SK-N-SH treated with all-trans-retinoic acid at 6 μM for 48 hours (cell line): ENCODE data around the gene PER1.

Experiments
- ATAC-seq: fragments of 200-7000 bp; cut with Tn5 transposase; 3 replicates; pipeline ENCODE4 v1.9.1; 2020; ENCODE audit warnings: mild to moderate bottlenecking, moderate library complexity
- BACH2 ChIP-seq: fragments of 250-450 bp; sonication (Bioruptor Pico); IDR thresholded peaks from 2 replicates; pipeline ENCODE4 v1.9.0; 2021; ENCODE audit warnings: mild to moderate bottlenecking, borderline replicate concordance
- CSRNP3 ChIP-seq: fragments of 250-450 bp; sonication (Bioruptor Pico); IDR thresholded peaks from 2 replicates; pipeline ENCODE4 v1.5.1; 2021; ENCODE audit warnings: mild to moderate bottlenecking, moderate library complexity
- ESRRG ChIP-seq: fragments of 250-450 bp; sonication (Bioruptor Pico); IDR thresholded peaks from 2 replicates; pipeline ENCODE4 v1.6.1; 2021; ENCODE audit warnings: mild to moderate bottlenecking
- GLIS3 ChIP-seq: fragments of 250-450 bp; sonication (Bioruptor Pico); IDR thresholded peaks from 2 replicates; pipeline ENCODE4 v1.5.0; 2020; ENCODE audit warnings: mild to moderate bottlenecking, moderate library complexity
- ISL1 ChIP-seq: fragments of 250-450 bp; sonication (Bioruptor Pico); IDR thresholded peaks from 2 replicates; pipeline ENCODE4 v2.1.2; 2022; ENCODE audit warnings: mild to moderate bottlenecking, moderate library complexity
- OSR1 ChIP-seq: fragments of 250-450 bp; sonication (Bioruptor Pico); IDR thresholded peaks from 2 replicates; pipeline ENCODE4 v1.8.0; 2022; ENCODE audit warnings: moderate library complexity, mild to moderate bottlenecking, inconsistent platforms
- PATZ1 ChIP-seq: fragments of 250-450 bp; sonication (Bioruptor Pico); IDR thresholded peaks from 2 replicates; pipeline ENCODE4 v1.8.0; 2020; ENCODE audit warnings: mild to moderate bottlenecking, moderate library complexity, borderline replicate concordance
- POU6F1 ChIP-seq: fragments of 250-450 bp; sonication (Bioruptor Pico); IDR thresholded peaks from 2 replicates; pipeline ENCODE4 v1.8.0; 2021; ENCODE audit warnings: low read depth, mild to moderate bottlenecking, moderate library complexity, borderline replicate concordance
- PPARA ChIP-seq: fragments of 250-450 bp; sonication (Bioruptor Pico); IDR thresholded peaks from 2 replicates; pipeline ENCODE4 v1.5.0; 2020; ENCODE audit warnings: mild to moderate bottlenecking, borderline replicate concordance
- RARB ChIP-seq: fragments of 250-450 bp; sonication (Bioruptor Pico); IDR thresholded peaks from 2 replicates; pipeline ENCODE4 v1.8.0; 2021; ENCODE audit warnings: mild to moderate bottlenecking, moderate library complexity
- SNAI2 ChIP-seq: fragments of 250-450 bp; sonication (Bioruptor Pico); IDR thresholded peaks from 2 replicates; pipeline ENCODE4 v1.5.0; 2020; ENCODE audit warnings: mild to moderate bottlenecking, moderate library complexity
- TCF4 ChIP-seq: fragments of 250-450 bp; sonication (Bioruptor Pico); IDR thresholded peaks from 2 replicates; pipeline ENCODE4 v1.8.0; 2021; ENCODE audit warnings: mild to moderate bottlenecking, moderate library complexity, borderline replicate concordance
- TOX ChIP-seq: fragments of 250-450 bp; sonication (Bioruptor Pico); IDR thresholded peaks from 2 replicates; pipeline ENCODE4 v1.8.0; 2021; ENCODE audit warnings: mild to moderate bottlenecking, moderate library complexity, borderline replicate concordance
- TSHZ2 ChIP-seq: fragments of 250-450 bp; sonication (Bioruptor Pico); IDR thresholded peaks from 2 replicates; pipeline ENCODE4 v1.5.0; 2020; ENCODE audit warnings: mild to moderate bottlenecking, moderate library complexity
- ZC3H10 ChIP-seq: fragments of 250-450 bp; sonication (Bioruptor Pico); IDR thresholded peaks from 2 replicates; pipeline ENCODE4 v1.5.1; 2021; ENCODE audit warnings: mild to moderate bottlenecking, moderate library complexity
- ZFP3 ChIP-seq: fragments of 250-450 bp; sonication (Bioruptor Pico); IDR thresholded peaks from 2 replicates; pipeline ENCODE4 v1.5.0; 2020; ENCODE audit warnings: mild to moderate bottlenecking, moderate library complexity
- ZFP30 ChIP-seq: fragments of 450-650 bp; formaldehyde crosslinking; IDR thresholded peaks from 2 replicates; pipeline ENCODE4 v1.5.0; 2022; ENCODE audit warnings: mild to moderate bottlenecking, moderate library complexity
- ZNF565 ChIP-seq: fragments of 450-650 bp; formaldehyde crosslinking; conservative IDR thresholded peaks from 2 replicates; pipeline ENCODE4 v1.5.0; 2020; ENCODE audit warnings: low read depth, mild to moderate bottlenecking, moderate library complexity
- ZNF70 ChIP-seq: fragments of 450-650 bp; formaldehyde crosslinking; IDR thresholded peaks from 2 replicates; pipeline ENCODE4 v1.5.0; 2020; ENCODE audit warnings: mild to moderate bottlenecking, moderate library complexity
- ZNF8 ChIP-seq: fragments of 450-650 bp; formaldehyde crosslinking; IDR thresholded peaks from 2 replicates; pipeline ENCODE4 v1.5.0; 2020; ENCODE audit warnings: mild to moderate bottlenecking, moderate library complexity

The PER1 gene

GRCh38 chr17:8189041-8189710, 37.0 kb upstream of the PER1 start:
- ATAC-seq: no peak
- TF ChIP-seq ZNF565 (CRISPR knock-in tag) (no peak), ISL1 (CRISPR knock-in tag) (no peak), SNAI2 (CRISPR knock-in tag) (no peak), PATZ1 (CRISPR knock-in tag) (no peak), GLIS3 (CRISPR knock-in tag) (no peak), BACH2 (no peak), ZFP3 (CRISPR knock-in tag) (no peak), PPARA (CRISPR knock-in tag) (no peak), ZNF70 (CRISPR knock-in tag) (no peak), RARB (no peak), TSHZ2 (CRISPR knock-in tag) (no peak), POU6F1 (CRISPR knock-in tag) (no peak)

- no peak for TF ChIP-seq OSR1 (CRISPR knock-in tag)
- TF ChIP-seq RARB: no peak
- no peak for TF ChIP-seq TSHZ2 (CRISPR knock-in tag)
- no peak for TF ChIP-seq TOX (CRISPR knock-in tag)
- TF ChIP-seq ZFP30: no peak
- TF ChIP-seq PPARA (CRISPR knock-in tag): no peak
- TF ChIP-seq CSRNP3: no peak
- no peak for TF ChIP-seq ZFP3 (CRISPR knock-in tag)
- no peak for TF ChIP-seq ESRRG (CRISPR knock-in tag)
- TF ChIP-seq, all 23 proteins: peak for 0
- no peak for ATAC-seq
Measured at GRCh38 chr17:8188263-8188839, 36.1 kb upstream of the PER1 start.

GRCh38 chr17:8187517-8188262, 35.5 kb upstream of the PER1 start:
- ATAC-seq: peak; percentile 66
- TF ChIP-seq PATZ1 (CRISPR knock-in tag) (peak; percentile 69; the same call in 1 of the 2 replicates), TOX (CRISPR knock-in tag) (no peak), RARB (no peak), PPARA (CRISPR knock-in tag) (no peak), OSR1 (CRISPR knock-in tag) (no peak), GLIS3 (CRISPR knock-in tag) (0 out of 2 replicates have a peak, but pooled peaks have one; percentile 23), TCF4 (CRISPR knock-in tag) (no peak; the same call in 1 of the 2 replicates), ISL1 (CRISPR knock-in tag) (no peak), ZNF565 (CRISPR knock-in tag) (no peak), ZFP30 (no peak), ESRRG (CRISPR knock-in tag) (peak; percentile 88), BACH2 (no peak), ZNF70 (CRISPR knock-in tag) (no peak), ZNF8 (CRISPR knock-in tag) (no peak), ZFP3 (CRISPR knock-in tag) (no peak), ZC3H10 (CRISPR knock-in tag) (no peak)
